PC-3 (cell line): ENCODE results near the gene CHRNG. TPM values are rescaled to one million over a fixed set of nuclear protein-coding genes. Genes with fewer than 3 reads are reported as not detected.

Source experiments
- ATAC-seq: fragments of 200-7000 bp; cut with Tn5 transposase; 2 replicates; pipeline ENCODE4 v1.9.1; 2020; ENCODE audit warnings: mild to moderate bottlenecking, moderate library complexity
- BruUV-seq: library from RNA; stranded (reverse); fragments of 400-500 nt; replicated peaks from 2 replicates; lab custom pipeline; 2021; lab: Mats Ljungman, UMichigan
- CTCF ChIA-PET: fragments of 300-600 bp; sonication (Branson Sonifier 250); formaldehyde crosslinking; loops from one replicate; lab custom pipeline; 2022; ENCODE audit warnings: antibody characterized with exemption; lab: Charles Lee
- POLR2A ChIA-PET: fragments of 300-600 bp; sonication (Branson Sonifier 250); formaldehyde crosslinking; loops from one replicate; lab custom pipeline; 2022; ENCODE audit warnings: antibody characterized with exemption; ENCODE audit not compliant: unreplicated experiment; lab: Charles Lee
- DNase-seq: peaks from one replicate; pipeline ENCODE4 v3.0.0-alpha.2; 2015
- H2AFZ ChIP-seq: fragments of 300-600 bp; sonication (generic); 2 replicates; pipeline ENCODE4 v1.6.0; 2016; ENCODE audit warnings: antibody characterized with exemption, low read length
- H3F3A ChIP-seq: fragments of 300-600 bp; sonication (generic); one replicate; pipeline ENCODE4 v1.6.0; 2017; ENCODE audit warnings: antibody characterized with exemption, low read length, control low read depth, mild to moderate bottlenecking; ENCODE audit not compliant: unreplicated experiment
- H3K27ac ChIP-seq: fragments of 300-600 bp; sonication (generic); 2 replicates; pipeline ENCODE4 v1.5.1; 2016; ENCODE audit warnings: mild to moderate bottlenecking, low read length
- H3K27me3 ChIP-seq: fragments of 300-600 bp; sonication (generic); 2 replicates; pipeline ENCODE4 v1.6.1; 2016; ENCODE audit warnings: low read length, mixed read lengths
- H3K36me3 ChIP-seq: fragments of 300-600 bp; sonication (generic); 2 replicates; pipeline ENCODE4 v1.6.1; 2016; ENCODE audit warnings: low read depth, mixed run types, low read length, mixed read lengths
- H3K4me1 ChIP-seq: fragments of 300-600 bp; sonication (generic); 2 replicates; pipeline ENCODE4 v1.5.1; 2016; ENCODE audit warnings: low read length; ENCODE audit not compliant: insufficient read depth
- H3K4me2 ChIP-seq: fragments of 300-600 bp; sonication (generic); 2 replicates; pipeline ENCODE4 v1.6.0; 2016; ENCODE audit warnings: low read length
- H3K4me3 ChIP-seq: fragments of 300-600 bp; sonication (generic); 2 replicates; pipeline ENCODE4 v1.5.1; 2016; ENCODE audit warnings: mild to moderate bottlenecking, low read length, mixed read lengths
- H3K79me2 ChIP-seq: fragments of 300-600 bp; sonication (generic); 2 replicates; pipeline ENCODE4 v1.6.1; 2017; ENCODE audit warnings: low read length, mixed read lengths
- H3K9ac ChIP-seq: fragments of 300-600 bp; sonication (generic); 2 replicates; pipeline ENCODE4 v1.6.0; 2016; ENCODE audit warnings: mild to moderate bottlenecking, low read length
- H3K9me2 ChIP-seq: fragments of 300-600 bp; sonication (generic); replicated peaks from 2 replicates; pipeline ENCODE4 v1.6.1; 2016; ENCODE audit warnings: mixed run types, low read length, mixed read lengths
- H3K9me3 ChIP-seq: fragments of 300-600 bp; sonication (generic); 2 replicates; pipeline ENCODE4 v1.6.1; 2016; ENCODE audit warnings: low read length, mixed read lengths
- H4K20me1 ChIP-seq: fragments of 300-600 bp; sonication (generic); 2 replicates; pipeline ENCODE4 v1.6.1; 2016; ENCODE audit warnings: low read length, mixed read lengths
- EZH2 ChIP-seq: fragments of 300-600 bp; sonication (generic); IDR thresholded peaks from one replicate; pipeline ENCODE4 v1.6.1; 2017; ENCODE audit warnings: antibody characterized with exemption, mild to moderate bottlenecking, low read length; ENCODE audit not compliant: unreplicated experiment
- EZH2phosphoT487 ChIP-seq: fragments of 300-600 bp; sonication (generic); IDR thresholded peaks from 2 replicates; pipeline ENCODE4 v1.6.1; 2018; ENCODE audit warnings: mild to moderate bottlenecking, antibody characterized with exemption, low read length, borderline replicate concordance
- intact Hi-C: fragments of 100-400 bp; cut with micrococcal nuclease; formaldehyde crosslinking; loops from 2 replicates; pipeline ENCODE4 v1.9.0; 2023
- total RNA-seq: library from RNA; depleted of rRNA; stranded (reverse); fragments of >200 nt; gene quantifications from 2 replicates; pipeline ENCODE4 v1.2.3, GENCODE V29; 2014
- TF ChIP-seq, protein P1 (sequence below): fragments of 300-600 bp; sonication (generic); conservative IDR thresholded peaks from 2 replicates; pipeline ENCODE4 v1.5.1; 2017; ENCODE audit warnings: antibody characterized with exemption, low read depth, mild to moderate bottlenecking, low read length

The CHRNG gene
- total RNA-seq, 1 experiment from 2014 or later, result not detected

DNA sequence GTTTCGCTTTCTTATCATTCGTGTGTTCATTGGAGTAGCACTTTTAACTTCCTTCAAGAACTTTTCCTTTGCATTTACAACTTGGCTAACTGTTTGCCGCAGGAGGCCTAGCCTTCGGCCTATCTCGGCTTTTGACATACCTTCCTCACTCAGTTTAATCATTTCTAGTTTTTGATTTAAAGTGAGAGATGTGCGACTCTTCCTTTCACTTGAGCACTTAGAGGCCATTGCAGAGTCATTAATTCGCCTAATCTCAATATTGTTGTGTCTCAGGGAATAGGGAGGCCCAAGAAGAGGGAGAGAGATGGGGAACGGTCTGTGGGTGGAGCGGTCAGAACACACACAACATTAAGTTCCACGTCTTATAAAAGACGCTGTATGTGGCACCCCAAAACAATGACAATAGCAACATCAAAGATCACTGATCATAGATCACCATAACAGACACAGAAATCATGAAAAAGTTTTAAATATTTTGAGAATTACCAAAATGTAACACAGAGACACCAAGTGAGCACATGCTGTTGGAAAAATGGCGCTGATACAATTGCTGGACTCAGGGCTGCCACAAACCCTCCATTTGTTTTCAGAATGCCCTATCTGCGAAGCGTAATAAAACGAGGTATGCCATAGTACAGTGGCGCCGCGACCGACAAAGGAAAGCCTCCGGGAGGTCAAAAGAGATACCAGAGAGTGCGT, 10.3 kb downstream of the CHRNG start:
- ChIA-PET POLR2A (interaction anchor here (1.4 kb wide), 1 partner anchor 18 kb away, joined by 7 read pairs; no protein-coding TSS in a partner anchor), CTCF (interaction anchor here (1.0 kb wide), 1 partner anchor 61 kb away, joined by 3 read pairs; no protein-coding TSS in a partner anchor)
- Histone ChIP-seq H4K20me1 (peaks cover 10% of the 10 kb centered on the region; the same call in 1 of the 2 replicates), H3K36me3 (peaks cover 12% of the 10 kb centered on the region), H3K4me3 (peak overlapping the region; percentile 89), H3K9ac (peak overlapping the region; percentile 97), H3K9me2 (no peaks in the 10 kb centered on the region), H2AFZ (peak overlapping the region; percentile 84), H3F3A (no peaks in the 10 kb centered on the region), H3K4me2 (peak overlapping the region; percentile 100), H3K79me2 (peaks cover 75% of the 10 kb centered on the region), H3K27ac (peak overlapping the region; percentile 90), H3K4me1 (peaks cover 7% of the 10 kb centered on the region), H3K27me3 (no peaks in the 10 kb centered on the region), H3K9me3 (no peaks in the 10 kb centered on the region)
- TF ChIP-seq, protein P1, sequence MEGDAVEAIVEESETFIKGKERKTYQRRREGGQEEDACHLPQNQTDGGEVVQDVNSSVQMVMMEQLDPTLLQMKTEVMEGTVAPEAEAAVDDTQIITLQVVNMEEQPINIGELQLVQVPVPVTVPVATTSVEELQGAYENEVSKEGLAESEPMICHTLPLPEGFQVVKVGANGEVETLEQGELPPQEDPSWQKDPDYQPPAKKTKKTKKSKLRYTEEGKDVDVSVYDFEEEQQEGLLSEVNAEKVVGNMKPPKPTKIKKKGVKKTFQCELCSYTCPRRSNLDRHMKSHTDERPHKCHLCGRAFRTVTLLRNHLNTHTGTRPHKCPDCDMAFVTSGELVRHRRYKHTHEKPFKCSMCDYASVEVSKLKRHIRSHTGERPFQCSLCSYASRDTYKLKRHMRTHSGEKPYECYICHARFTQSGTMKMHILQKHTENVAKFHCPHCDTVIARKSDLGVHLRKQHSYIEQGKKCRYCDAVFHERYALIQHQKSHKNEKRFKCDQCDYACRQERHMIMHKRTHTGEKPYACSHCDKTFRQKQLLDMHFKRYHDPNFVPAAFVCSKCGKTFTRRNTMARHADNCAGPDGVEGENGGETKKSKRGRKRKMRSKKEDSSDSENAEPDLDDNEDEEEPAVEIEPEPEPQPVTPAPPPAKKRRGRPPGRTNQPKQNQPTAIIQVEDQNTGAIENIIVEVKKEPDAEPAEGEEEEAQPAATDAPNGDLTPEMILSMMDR, result no peak
- TF ChIP-seq EZH2phosphoT487 (no peak), EZH2 (no peak)
- ATAC-seq (peak; percentile 9), DNase-seq (no peak)
- intact Hi-C loops, result loop anchor here (2.0 kb wide), 1 partner anchor 39 kb away; no protein-coding TSS in a partner anchor
- BruUV-seq, result TSS peak; percentile 55

GRCh38 chr2:232550354-232551249, 11.1 kb downstream of the CHRNG start, which contains the start of the genes EIF4E2 and TIGD1:
TSS of gene EIF4E2 (plus strand) at chr2:232550689. CDS start at chr2:232550725, 36 bp downstream.
TSS of gene TIGD1 (minus strand) at chr2:232550557. CDS start at chr2:232549882, 675 bp downstream.
- CTCF ChIA-PET, result interaction anchor here (0.6 to 1.0 kb wide), 2 partner anchors 61 to 173 kb away, joined by 3 read pairs; no protein-coding TSS in a partner anchor
- Histone ChIP-seq H3K4me3 (peak within 1 kb of the TSS; percentile 89), H3K9ac (peak within 1 kb of the TSS; percentile 97), H3K4me1 (peaks cover 7% of the 10 kb centered on the region), H3K27ac (peak within 1 kb of the TSS; percentile 90), H3K9me2 (no peaks in the 10 kb centered on the region), H3F3A (no peaks in the 10 kb centered on the region), H3K27me3 (no peaks in the 10 kb centered on the region), H2AFZ (peak within 1 kb of the TSS; percentile 84), H3K79me2 (peaks cover 83% of the 10 kb centered on the region), H3K36me3 (peaks cover 12% of the 10 kb centered on the region), H3K9me3 (no peaks in the 10 kb centered on the region), H3K4me2 (peak within 1 kb of the TSS; percentile 100), H4K20me1 (peaks cover 18% of the 10 kb centered on the region; the same call in 1 of the 2 replicates)
- peak; percentile 91 for DNase-seq
- no TSS peak for BruUV-seq
- intact Hi-C loops, result loop anchor here (2.0 kb wide), 1 partner anchor 38 kb away; no protein-coding TSS in a partner anchor
- TF ChIP-seq EZH2phosphoT487 (peak; percentile 55; the same call in 1 of the 2 replicates), EZH2 (no peak)
- POLR2A ChIA-PET, result interaction anchor here (0.5 to 1.4 kb wide), 4 partner anchors 17 to 97 kb away, joined by 5 to 11 read pairs (median 8); no protein-coding TSS in a partner anchor
- peak; percentile 97 for ATAC-seq
